GM18499 (cell line): Measurements from ENCODE around the gene STX17.

Experiments
- ATAC-seq: cut with Tn5 transposase; IDR thresholded peaks from one replicate; pipeline ENCODE4 v1.9.1; 2021; ENCODE audit warnings: moderate number of reproducible peaks; ENCODE audit not compliant: insufficient read depth, unreplicated experiment

STX17 gene

GRCh38 chr9:99903393-99903792, 3.1 kb upstream of the STX17 start:
- no peak for ATAC-seq

DNA sequence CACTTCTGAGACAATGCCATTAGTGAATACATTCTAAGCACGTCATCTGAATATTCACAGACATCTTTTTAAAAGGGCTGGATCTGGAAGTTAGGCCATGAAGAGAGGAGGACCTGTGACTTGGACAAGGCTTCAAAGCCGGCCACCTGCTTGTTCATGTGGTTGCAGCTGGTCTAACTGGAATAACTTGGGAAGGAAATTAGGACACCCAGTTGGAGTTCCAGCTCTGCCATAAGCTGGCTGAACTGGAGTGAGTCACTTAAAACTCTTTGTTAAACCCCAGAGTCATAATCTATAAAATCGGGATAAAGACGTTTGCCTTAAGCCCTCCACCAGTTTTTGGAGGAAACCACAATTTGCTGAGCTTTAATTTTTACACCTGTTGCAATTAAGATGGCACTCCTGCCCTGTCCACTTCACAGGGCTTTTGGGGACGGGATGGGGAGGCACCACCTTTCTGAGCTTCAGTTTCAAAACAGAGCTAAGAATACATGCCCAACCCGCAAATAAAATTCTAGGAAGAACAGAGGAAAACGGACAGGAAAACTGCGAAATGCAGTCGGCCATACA, 536 bp upstream of the STX17 start:
- ATAC-seq = no peak

DNA sequence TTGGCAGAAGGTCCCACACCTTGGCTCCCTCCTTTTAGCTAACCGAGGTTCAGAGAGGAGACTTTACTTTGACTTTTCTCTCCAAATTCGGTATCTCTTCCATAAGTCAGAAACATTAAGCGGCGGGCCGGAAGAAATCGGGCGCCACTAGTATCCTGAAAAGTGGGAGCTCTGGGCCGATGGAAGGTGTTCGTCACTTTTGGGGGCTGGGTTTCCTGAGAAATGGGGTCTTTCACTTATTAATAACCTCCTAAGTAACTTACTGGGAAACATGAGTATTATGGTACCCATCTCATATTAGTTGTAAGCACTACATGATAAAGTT, 716 bp downstream of the STX17 start:
- ATAC-seq = no peak

- no peak for ATAC-seq
These were observed 5.1 kb downstream of the STX17 start for GRCh38 chr9:99911600-99911999.

DNA sequence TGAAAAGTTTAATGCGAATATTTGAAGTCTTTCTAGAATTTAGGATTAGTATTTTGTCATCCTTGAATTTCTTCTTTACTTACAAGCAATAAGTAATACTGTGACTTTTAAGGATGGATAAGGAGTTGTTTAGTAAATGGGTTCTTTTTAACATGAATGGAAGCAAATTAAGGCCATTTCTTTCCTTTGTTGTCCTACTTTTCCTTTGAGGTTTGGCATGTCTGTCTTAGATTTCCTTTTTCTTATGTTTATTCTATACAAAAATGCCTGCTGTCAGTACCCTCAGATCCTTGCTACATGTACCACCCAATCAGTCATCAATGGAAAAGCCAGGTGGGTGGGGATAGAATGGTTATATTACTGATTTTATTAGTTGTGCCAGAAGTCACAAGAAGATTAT, 10.2 kb downstream of the STX17 start:
- no peak for ATAC-seq

DNA sequence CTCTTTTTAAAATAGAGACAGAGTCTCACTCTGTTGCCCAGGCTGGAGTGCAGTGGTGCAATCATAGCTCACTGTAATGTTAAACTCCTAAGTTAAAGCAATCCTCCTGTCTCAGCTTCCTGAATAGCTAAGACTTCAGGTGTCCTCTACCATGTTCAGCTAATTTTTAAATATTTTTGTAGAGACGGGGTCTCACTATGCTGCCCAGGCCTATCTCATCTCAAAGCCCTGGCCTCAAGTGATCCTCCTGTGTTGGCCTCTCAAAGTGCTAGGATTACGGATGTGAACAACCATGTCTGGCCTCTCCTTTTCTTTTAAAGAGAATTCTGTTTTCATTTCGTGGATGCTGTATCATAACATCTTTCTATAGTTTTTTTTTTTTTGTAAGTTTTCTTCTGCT, 11.7 kb downstream of the STX17 start:
- no peak for ATAC-seq

DNA sequence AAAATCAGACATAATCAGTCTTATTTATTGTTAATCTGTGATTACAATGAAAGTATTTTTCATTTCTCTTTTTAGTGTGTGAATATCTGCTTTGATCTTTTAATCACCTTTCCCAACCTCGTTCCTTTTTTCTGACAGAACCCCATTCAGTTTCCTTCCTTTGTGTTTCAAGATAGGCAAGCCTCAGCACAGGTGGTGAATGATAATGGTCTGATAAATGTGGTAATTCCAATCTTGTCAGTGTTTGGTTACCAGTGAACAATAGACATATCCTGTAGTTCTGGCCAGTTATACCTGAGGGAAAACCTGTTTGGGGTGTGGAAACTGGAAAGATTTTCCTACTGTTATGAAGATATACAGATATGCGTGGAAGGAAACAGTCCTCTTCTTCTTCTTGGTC, 13.5 kb downstream of the STX17 start:
- no peak for ATAC-seq

DNA sequence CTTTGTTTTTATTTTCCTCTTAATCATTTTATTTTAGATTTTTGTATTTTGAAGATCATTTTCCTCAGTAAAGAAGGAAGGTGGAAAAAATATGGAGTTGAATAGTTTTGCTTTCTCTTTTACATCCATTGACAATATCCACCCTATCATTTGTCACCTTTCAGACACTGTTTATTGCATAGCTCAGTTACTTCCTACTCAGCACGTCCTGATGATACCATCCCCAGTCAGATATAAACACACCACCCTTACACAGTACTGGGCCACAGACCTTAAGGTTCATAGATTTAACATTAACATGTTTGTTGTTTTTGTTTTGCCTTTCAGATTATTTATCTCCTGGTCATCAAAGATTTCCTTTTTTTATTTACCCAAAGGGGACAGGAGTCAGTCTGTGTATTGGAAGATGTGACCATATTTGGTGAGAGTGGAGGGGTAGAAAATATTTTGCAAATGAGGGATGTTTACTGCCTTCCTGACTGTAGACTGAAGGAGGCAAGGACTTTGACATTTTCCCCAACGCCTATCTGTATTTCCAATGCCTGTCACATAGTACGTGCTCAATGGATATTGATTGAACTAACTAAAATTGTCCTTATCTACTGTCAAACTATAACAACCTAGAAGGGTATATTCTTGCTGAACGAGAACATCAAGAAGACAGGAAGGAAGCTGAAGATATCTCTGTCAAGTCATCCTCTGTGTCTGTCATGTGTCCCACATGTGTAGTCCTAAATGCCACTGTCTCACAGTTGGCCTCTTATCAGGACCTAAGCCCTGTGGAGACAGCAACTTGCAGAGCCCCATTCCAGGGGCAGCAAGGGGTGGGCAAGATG, 15.6 kb downstream of the STX17 start:
- ATAC-seq = no peak

DNA sequence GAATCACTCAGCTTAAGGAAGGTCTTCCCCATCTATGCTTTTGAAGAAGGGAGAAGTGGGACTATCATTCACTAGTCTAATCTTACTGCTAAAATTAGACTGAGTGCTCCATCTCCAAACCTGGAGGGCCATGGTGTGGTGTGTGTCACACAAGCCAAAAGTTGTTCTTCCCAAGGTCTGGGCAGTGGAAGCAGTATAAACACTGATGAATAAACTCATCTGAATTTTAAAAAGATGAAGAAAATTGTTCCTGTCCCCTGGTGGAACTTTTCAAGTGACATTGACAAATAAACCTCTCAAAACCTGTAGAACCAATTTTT, 16.2 kb downstream of the STX17 start:
- ATAC-seq = no peak

DNA sequence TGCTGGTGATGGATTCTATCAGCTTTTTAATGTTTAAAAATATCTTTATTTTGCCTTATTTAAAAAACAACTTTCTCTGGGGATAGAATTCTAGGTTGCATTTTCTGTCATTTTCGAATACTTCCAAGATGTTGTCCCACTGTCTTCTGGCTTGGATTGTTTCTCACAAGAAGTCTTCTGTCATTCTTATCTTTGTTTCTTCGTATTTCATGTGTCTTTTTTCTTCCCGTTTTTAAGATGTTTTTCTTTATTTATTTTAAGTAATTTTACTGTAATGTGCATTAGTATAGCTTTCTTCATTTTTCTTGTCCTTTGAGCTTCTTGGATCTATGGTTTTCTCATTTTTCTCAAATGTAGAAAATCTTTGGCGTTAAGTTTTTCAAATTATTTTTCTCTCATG, 19.1 kb downstream of the STX17 start:
- no peak for ATAC-seq

DNA sequence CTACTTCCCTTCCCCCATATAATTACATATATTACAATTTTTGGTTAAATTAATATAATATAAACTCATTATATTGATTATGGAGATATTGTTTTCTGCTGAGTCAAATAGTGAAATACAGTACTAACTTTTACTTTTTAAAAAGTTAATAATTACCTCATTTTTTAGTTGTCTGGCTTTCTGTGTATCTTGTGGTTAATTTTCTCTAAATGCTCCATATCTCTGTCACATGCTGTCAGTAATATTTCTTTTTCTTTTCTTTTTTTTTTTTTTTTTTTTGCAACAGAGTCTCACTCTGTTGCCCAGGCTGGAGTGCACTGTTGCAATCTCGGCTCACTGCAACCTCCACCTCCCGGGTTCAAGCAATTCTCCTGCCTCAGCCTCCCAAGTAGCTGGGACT, 23.2 kb downstream of the STX17 start:
- no peak for ATAC-seq

- ATAC-seq = no peak
These were observed 24.8 kb downstream of the STX17 start for GRCh38 chr9:99931155-99931840.

DNA sequence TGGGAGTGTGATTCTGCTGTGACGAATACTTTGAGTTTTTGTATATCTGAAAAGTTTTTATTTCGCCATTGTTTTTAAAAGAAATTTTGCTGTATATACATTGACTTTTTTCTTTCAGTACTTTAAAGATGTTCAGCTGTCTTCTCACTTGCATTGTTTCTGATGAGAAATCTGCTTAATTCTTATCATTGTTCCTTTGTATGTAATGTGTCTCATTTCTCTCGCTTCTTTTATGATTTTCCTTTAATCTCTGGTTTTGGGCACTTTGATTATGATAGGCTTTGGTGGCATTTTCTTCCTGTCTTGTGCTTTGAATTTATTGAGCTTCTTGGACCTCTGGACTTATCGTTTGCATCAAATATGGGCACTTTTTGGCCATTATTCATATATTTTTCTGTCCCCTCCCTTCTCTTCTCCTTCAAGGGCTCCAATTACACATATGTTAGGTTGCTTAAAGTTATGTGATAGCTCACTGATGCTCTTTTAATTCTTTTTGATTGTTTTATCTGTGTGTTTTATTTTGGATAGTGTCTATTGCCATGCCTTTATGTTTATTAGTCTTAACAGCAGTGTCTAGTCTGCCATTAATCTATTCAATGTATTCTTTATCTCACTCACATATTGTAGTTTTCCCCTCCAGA, 30.6 kb downstream of the STX17 start:
- no peak for ATAC-seq

DNA sequence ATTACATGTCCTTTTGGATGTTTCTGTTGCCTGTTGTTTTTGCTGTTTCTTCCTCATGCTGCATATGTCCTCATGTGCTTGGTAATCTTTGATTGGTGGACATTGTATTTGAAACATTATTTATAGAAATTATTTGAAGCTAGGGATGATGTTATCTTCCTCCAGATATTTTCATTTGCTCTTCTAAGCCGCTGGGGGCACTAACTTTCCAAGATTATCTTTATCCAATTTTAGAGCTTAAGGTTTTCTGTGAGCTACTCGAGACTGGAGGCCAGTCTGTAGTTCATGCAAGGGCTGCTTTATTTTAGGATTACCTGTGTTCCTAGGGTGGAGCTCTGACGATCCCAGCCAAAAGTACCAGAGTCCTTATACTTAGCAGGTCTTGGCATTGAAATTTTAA, 40.9 kb downstream of the STX17 start:
- no peak for ATAC-seq

DNA sequence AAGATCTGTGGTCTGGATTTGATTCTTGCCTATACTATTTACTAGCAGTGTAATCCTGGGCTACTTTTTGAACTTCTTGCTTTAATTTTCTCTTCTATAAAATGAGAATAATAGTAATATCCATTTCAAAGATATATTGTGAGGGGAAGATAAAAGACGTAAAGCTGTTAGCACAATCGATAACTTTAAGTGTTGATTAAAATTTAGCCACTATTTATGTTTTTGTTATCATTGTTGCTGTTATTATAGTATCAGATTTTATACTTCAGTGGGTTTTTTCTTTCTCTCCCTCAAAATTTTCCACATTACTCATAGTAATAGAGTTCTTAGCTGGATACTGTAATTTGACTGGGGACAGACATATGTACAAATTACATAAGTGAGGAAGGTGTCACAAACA, 42.0 kb downstream of the STX17 start:
- ATAC-seq = no peak

- no peak for ATAC-seq
These were observed 42.4 kb downstream of the STX17 start for GRCh38 chr9:99948896-99949295.

GRCh38 chr9:99953861-99954507, 47.5 kb downstream of the STX17 start:
- ATAC-seq = no peak

DNA sequence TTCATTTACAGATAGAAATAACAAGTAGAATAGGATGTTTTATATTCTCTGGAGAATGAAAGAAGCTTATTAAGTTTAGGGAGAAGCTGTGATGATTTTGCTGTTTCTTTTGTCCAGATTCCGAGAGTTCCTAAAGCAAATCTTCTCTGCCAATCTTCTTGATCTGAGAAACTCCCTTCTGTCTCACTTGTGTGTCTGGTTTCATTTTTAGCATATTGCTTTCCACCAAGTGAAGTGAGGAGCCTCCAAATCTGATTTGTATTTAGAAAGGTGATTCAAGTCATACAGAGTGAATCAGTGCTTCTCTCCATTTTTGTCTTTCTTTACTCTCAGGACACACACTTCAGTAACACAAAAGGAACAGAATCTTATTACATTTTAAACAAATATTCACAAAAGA, 48.4 kb downstream of the STX17 start:
- no peak for ATAC-seq

GRCh38 chr9:99955606-99956005, 49.2 kb downstream of the STX17 start:
- ATAC-seq = no peak

GRCh38 chr9:99962680-99963261, 56.3 kb downstream of the STX17 start:
- no peak for ATAC-seq

DNA sequence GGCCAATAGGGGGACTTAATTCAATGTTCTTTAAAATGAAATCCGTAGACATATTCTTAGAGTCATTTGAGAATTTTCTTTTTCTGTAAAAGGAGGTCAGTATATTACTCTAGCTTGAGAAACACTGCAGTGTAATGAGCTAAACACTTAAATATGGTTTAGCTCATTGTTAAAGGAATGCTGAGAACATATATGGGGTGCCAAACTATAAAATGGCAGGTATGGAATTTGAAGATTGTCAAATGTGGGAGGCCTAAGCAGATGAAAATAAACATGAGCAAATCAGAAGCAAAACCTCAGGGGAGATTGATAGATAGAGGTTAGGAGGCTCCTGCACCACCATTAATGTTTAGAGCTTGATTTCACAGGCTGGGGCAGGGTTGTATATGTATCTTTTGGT, 57.9 kb downstream of the STX17 start:
- ATAC-seq = no peak
